Mucosa of descending colon (tissue), 3 donors: Measurements from ENCODE around the gene CIROP. TPM values are rescaled to one million over a fixed set of nuclear protein-coding genes. Genes with fewer than 3 reads are reported as not detected.

ENCODE experiments used
- ATAC-seq: fragments of 200-7000 bp; cut with Tn5 transposase; one replicate; pipeline ENCODE4 v1.9.1; 2020; ENCODE audit warnings: mild to moderate bottlenecking, moderate library complexity
- DNase-seq, 3 donors: peaks; one replicate each; pipeline ENCODE4 v3.0.0-alpha.2; 2020
- H3K36me3 ChIP-seq: fragments of 200-600 bp; one replicate; pipeline ENCODE4 v1.8.0; 2021; ENCODE audit warnings: low read depth, mild to moderate bottlenecking
- H3K4me1 ChIP-seq: fragments of 200-600 bp; one replicate; pipeline ENCODE4 v1.8.0; 2021; ENCODE audit warnings: low read depth, mild to moderate bottlenecking
- H3K4me3 ChIP-seq: fragments of 200-600 bp; one replicate; pipeline ENCODE4 v1.8.0; 2021; ENCODE audit warnings: mild to moderate bottlenecking
- H3K9me3 ChIP-seq: fragments of 200-600 bp; one replicate; pipeline ENCODE4 v1.8.0; 2021; ENCODE audit warnings: mild to moderate bottlenecking
- intact Hi-C, 2 donors: fragments of 100-400 bp; cut with DNase I in 1 of 2; cut with micrococcal nuclease in 1 of 2; formaldehyde crosslinking; loops; one replicate each; pipeline versions ENCODE4 v1.11.0 to v1.11.1; 2022; cut with DNase I, micrococcal nuclease
- total RNA-seq, 3 donors: library from RNA; stranded (reverse); fragmentation: NEBNext Ultra II Directional in 2 of 3; extraction: Animal tissue kit (Norgen Biotek cat#: 25700) in 2 of 3; gene quantifications; one replicate each; pipeline versions ENCODE4 v1.2.1 to v1.2.4, GENCODE V29; 2021 to 2023
- TF ChIP-seq, protein P1 (sequence below): fragments of 200-600 bp; IDR thresholded peaks from one replicate; pipeline ENCODE4 v1.8.0; 2022; ENCODE audit warnings: antibody characterized with exemption, mild to moderate bottlenecking
- donor health status: DM: no; HTN: no; CAD: no; lungs with moderate emphysema.
- donor health status: DM: no; HTN: no; CAD: no.
- donor health status: DM: no; HTN: yes; CAD: no.

CIROP gene
- total RNA-seq, 3 donors from 2014 or later: 0.13 TPM; not detected in 2

DNA sequence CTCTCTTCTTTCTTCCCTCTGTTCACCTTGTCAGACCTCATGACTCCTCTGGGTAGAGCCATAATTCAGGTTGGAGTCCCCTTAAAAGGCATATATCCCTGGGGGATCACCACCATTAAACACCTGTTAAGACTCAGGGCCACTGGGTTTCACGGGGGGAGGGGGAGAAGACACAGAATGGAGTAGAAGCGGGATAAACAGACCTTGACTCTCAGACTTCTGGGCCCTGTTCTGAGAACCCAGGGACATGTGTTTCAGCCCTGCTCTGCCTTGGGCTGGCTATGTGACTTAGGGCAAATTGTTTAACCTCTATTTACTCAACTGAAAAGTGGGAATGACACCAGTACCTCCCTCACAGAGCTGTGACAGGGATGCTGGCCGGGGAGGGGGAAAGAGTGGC lies 52.1 kb downstream of the CIROP start:
- TF ChIP-seq, protein P1, sequence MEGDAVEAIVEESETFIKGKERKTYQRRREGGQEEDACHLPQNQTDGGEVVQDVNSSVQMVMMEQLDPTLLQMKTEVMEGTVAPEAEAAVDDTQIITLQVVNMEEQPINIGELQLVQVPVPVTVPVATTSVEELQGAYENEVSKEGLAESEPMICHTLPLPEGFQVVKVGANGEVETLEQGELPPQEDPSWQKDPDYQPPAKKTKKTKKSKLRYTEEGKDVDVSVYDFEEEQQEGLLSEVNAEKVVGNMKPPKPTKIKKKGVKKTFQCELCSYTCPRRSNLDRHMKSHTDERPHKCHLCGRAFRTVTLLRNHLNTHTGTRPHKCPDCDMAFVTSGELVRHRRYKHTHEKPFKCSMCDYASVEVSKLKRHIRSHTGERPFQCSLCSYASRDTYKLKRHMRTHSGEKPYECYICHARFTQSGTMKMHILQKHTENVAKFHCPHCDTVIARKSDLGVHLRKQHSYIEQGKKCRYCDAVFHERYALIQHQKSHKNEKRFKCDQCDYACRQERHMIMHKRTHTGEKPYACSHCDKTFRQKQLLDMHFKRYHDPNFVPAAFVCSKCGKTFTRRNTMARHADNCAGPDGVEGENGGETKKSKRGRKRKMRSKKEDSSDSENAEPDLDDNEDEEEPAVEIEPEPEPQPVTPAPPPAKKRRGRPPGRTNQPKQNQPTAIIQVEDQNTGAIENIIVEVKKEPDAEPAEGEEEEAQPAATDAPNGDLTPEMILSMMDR: no peak
- H3K36me3 ChIP-seq: no peaks in the 10 kb centered on the region
- intact Hi-C loops: no loop called here
- peaks cover 12% of the 10 kb centered on the region for H3K4me1 ChIP-seq
- no peak overlapping the region for H3K4me3 ChIP-seq
- DNase-seq: no peak
- H3K9me3 ChIP-seq: no peaks in the 10 kb centered on the region
- ATAC-seq: no peak

DNA sequence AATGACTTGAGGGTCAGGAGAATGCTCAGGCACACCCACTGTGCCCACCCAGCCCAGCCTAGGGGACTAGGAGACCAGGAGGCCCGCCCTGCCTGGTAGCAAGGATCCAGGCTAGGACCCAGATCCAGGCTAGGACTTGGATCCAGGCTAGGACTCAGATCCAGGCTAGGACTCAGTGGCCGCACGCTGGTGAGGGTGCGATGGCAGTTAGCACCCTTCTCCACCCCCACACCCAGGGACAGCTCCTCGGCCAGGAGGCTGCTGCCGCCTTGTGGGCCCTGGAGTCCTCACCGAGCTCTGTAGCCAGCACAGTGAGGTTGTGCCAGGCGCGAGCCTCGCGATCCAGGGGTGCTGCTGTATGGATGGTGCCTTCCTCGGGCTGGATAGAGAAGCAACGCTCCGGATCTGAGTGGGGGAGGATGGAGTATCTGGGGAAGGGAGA lies 52.6 kb downstream of the CIROP start:
- DNase-seq (no peak), ATAC-seq (no peak)
- intact Hi-C loops: no loop called here
- Histone ChIP-seq H3K9me3 (no peaks in the 10 kb centered on the region), H3K36me3 (no peaks in the 10 kb centered on the region), H3K4me1 (peaks cover 12% of the 10 kb centered on the region), H3K4me3 (no peak overlapping the region)
- TF ChIP-seq, protein P1: no peak

DNA sequence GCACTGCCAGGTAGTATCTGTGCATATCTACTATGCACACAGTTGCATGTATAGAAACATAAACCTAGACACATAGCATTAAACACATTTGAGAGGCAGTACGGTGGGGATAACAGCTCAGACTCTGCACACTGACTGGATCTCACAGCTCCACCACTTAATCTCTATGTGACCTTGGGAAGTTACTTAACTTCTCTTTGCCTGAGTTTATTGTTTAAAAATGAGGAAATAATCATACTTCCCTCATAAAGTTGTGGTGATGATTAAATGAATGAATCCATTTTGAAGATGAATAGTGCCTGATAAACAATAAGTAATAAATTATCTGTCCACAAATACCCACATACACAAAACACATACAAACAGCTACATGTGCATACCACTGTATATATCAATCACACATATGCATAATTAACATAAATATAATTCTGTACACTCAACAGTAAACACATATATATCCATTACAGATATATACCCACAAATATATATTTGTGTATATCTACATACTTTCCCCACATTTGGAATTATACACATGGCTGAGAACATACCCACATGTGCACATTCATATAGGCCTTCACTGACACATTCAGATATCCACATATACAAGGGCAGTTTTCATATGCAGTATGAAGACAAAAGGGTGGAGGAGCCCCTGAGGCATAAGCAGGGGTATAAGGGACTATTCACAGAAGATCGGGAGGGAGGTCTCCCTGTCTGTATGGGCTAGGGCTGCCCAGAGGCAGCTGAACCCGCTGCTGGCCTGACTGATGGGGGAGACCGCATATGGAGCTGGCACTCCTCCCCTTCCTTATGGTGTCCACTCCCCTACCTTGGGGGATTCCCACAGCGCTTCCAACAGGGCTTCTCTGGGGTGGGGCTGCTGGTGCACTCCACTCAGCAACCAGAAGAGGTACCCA lies 53.4 kb downstream of the CIROP start:
- H3K9me3 ChIP-seq: no peaks in the 10 kb centered on the region
- intact Hi-C loops: no loop called here
- H3K36me3 ChIP-seq: no peaks in the 10 kb centered on the region
- DNase-seq: no peak
- no peak for ATAC-seq
- peaks cover 6% of the 10 kb centered on the region for H3K4me1 ChIP-seq
- no peak overlapping the region for H3K4me3 ChIP-seq
- TF ChIP-seq, protein P1: no peak

Other genes with a start within 250 kb of the CIROP start
- 100 to 1,000 TPM; 218 to 276 (median 245) TPM for gene LRP10, start 233.2 kb downstream of the CIROP start, total RNA-seq
- under 1 TPM; 0.35 to 0.66 (median 0.51) TPM for gene REM2, start 221.8 kb downstream of the CIROP start, total RNA-seq
- 10 to 100 TPM; 74.1 to 97.9 (median 75.3) TPM for gene RBM23, start 185.8 kb downstream of the CIROP start, total RNA-seq
- gene PRMT5, start 175.6 kb downstream of the CIROP start, total RNA-seq: 10 to 100 TPM; 47.7 to 55.1 (median 50.2) TPM
- gene HAUS4, start 147.9 kb downstream of the CIROP start, total RNA-seq: 10 to 100 TPM; 34.0 to 42.8 (median 41.4) TPM
- gene AJUBA, start 122.4 kb downstream of the CIROP start, total RNA-seq: 1 to 10 TPM; 1.5 to 4.7 (median 2.3) TPM
- 10 to 100 TPM; 11.0 to 16.3 (median 11.8) TPM for gene C14orf93, start 94.8 kb downstream of the CIROP start, total RNA-seq
- 10 to 100 TPM; 54.4 to 94.3 (median 92.5) TPM for gene PSMB5, start 70.1 kb downstream of the CIROP start, total RNA-seq
- gene PSMB11, start 62.8 kb downstream of the CIROP start, total RNA-seq: not detected
- 1 to 10 TPM; 2.7 to 4.8 (median 4.4) TPM for gene CDH24, start 47.5 kb downstream of the CIROP start, total RNA-seq
- gene ACIN1, start 9.9 kb downstream of the CIROP start, total RNA-seq: 100 to 1,000 TPM; 143 to 172 (median 170) TPM
- 10 to 100 TPM; 46.6 to 48.3 (median 48.0) TPM for gene C14orf119, start 9.5 kb downstream of the CIROP start, total RNA-seq
- not detected for gene CEBPE, start 14.3 kb upstream of the CIROP start, total RNA-seq
- gene SLC7A8, start 78.7 kb upstream of the CIROP start, total RNA-seq: 10 to 100 TPM; 16.0 to 26.4 (median 22.0) TPM
- not detected for gene RNF212B, start 132.9 kb upstream of the CIROP start, total RNA-seq
- gene HOMEZ, start 181.1 kb upstream of the CIROP start, total RNA-seq: 10 to 100 TPM; 15.3 to 18.3 (median 17.3) TPM
- gene PPP1R3E, start 197.9 kb upstream of the CIROP start, total RNA-seq: 10 to 100 TPM; 16.2 to 17.3 (median 17.1) TPM
- 100 to 1,000 TPM in 1 of 3 donors, 10 to 100 TPM in 2; 40.6 to 116 (median 41.4) TPM for gene BCL2L2, start 201.8 kb upstream of the CIROP start, total RNA-seq
- 100 to 1,000 TPM; 157 to 185 (median 157) TPM for gene PABPN1, start 216.5 kb upstream of the CIROP start, total RNA-seq
- 10 to 100 TPM in 1 of 3 donors, 1 to 10 TPM in 2; 2.3 to 35.5 (median 5.4) TPM for gene SLC22A17, start 247.9 kb upstream of the CIROP start, total RNA-seq